Spleen (tissue), 11 donors: Measurements from ENCODE around the gene ZNF566. TPM values are rescaled to one million over a fixed set of nuclear protein-coding genes. Genes with fewer than 3 reads are reported as not detected.

Source experiments
- DNase-seq: peaks from one replicate; pipeline ENCODE4 v3.0.0-alpha.2; 2020
- H3K27ac ChIP-seq, 8 donors: fragments of 200-600 bp; sonication (generic) in 7 of 8; 1 replicate in 4 of 8; 2 replicates in 4 of 8; pipeline versions ENCODE4 v1.5.0 to v1.8.0; 2016 to 2021; ENCODE audit warnings: inconsistent platforms in 4 of 8, mild to moderate bottlenecking in 4 of 8, moderate library complexity in 1 of 8
- H3K27me3 ChIP-seq, 7 donors: fragments of 200-600 bp; sonication (generic) in 6 of 7; replicated peaks in 1 of 7; 1 replicate in 4 of 7; 2 replicates in 3 of 7; pipeline versions ENCODE4 v1.5.0 to v1.8.0; 2016 to 2021; ENCODE audit warnings: inconsistent platforms in 3 of 7, mild to moderate bottlenecking in 1 of 7
- H3K36me3 ChIP-seq, 6 donors: fragments of 200-600 bp; sonication (generic) in 5 of 6; 1 replicate in 4 of 6; 2 replicates in 2 of 6; pipeline versions ENCODE4 v1.5.0 to v1.8.0; 2016 to 2021; ENCODE audit warnings: inconsistent platforms in 2 of 6
- H3K4me1 ChIP-seq, 6 donors: fragments of 200-600 bp; sonication (generic) in 5 of 6; 1 replicate in 3 of 6; 2 replicates in 3 of 6; pipeline versions ENCODE4 v1.5.0 to v1.8.0; 2016 to 2021; ENCODE audit warnings: inconsistent platforms in 3 of 6
- H3K4me3 ChIP-seq, 8 donors: fragments of 200-600 bp; sonication (generic) in 7 of 8; 1 replicate in 4 of 8; 2 replicates in 4 of 8; pipeline versions ENCODE4 v1.5.0 to v1.8.0; 2016 to 2021; ENCODE audit warnings: inconsistent platforms in 4 of 8, mild to moderate bottlenecking in 4 of 8, moderate library complexity in 2 of 8
- H3K9me3 ChIP-seq, 8 donors: fragments of 200-600 bp; sonication (generic) in 7 of 8; 1 replicate in 4 of 8; 2 replicates in 4 of 8; pipeline versions ENCODE4 v1.5.0 to v1.8.0; 2016 to 2021; ENCODE audit warnings: inconsistent platforms in 4 of 8
- POLR2A ChIP-seq, 3 donors: fragments of 450-650 bp; IDR thresholded peaks; one replicate each; pipeline ENCODE4 v1.5.1; 2017; ENCODE audit warnings: antibody characterized with exemption in 3 of 3, mild to moderate bottlenecking in 1 of 3
- POLR2AphosphoS5 ChIP-seq, 3 donors: sonication (generic); formaldehyde crosslinking; IDR thresholded peaks; one replicate each; pipeline ENCODE4 v1.5.1; 2017; ENCODE audit warnings: antibody characterized with exemption in 3 of 3
- WGBS, 5 donors: extraction: QIAGEN DNeasy Blood & Tissue Kit in 3 of 5; methylation state at CpG; one replicate each; pipeline versions ENCODE4 v1.1.5 to v1.1.7; 2013 to 2018; 5-methylcytosine and 5-hydroxymethylcytosine counted together
- intact Hi-C: fragments of 100-400 bp; cut with DNase I; formaldehyde crosslinking; loops from one replicate; pipeline ENCODE4 v1.15.0; 2023; ENCODE audit warnings: low total_unique reads
- polyA plus RNA-seq, 3 donors: library from polyadenylated mRNA; stranded (reverse); fragments of 200-250 nt; gene quantifications; one replicate each; pipeline ENCODE4 v1.2.1, GENCODE V29; 2013
- total RNA-seq, 7 donors: library from RNA; depleted of rRNA in 3 of 7; stranded (reverse); fragments of >200 nt in 3 of 7; fragmentation: NEBNext Ultra II Directional in 4 of 7; extraction: Animal tissue kit (Norgen Biotek cat#: 25700) in 4 of 7; gene quantifications; one replicate each; pipeline versions ENCODE4 v1.1.0 to v1.2.1, GENCODE V29; 2016 to 2021
- TF ChIP-seq, protein P1 (sequence below), 11 experiments: fragments of 200-600 bp in 7 of 11; fragments of 450-650 bp in 4 of 11; sonication (generic) in 4 of 11; IDR thresholded peaks in 8 of 11; conservative IDR thresholded peaks in 3 of 11; 1 replicate in 7 of 11; 2 replicates in 4 of 11; pipeline versions ENCODE4 v1.4.0 to v1.8.0; 2016 to 2021; ENCODE audit warnings: antibody characterized with exemption in 11 of 11, inconsistent platforms in 4 of 11, mild to moderate bottlenecking in 1 of 11
- donor health status: healthy with polysubstance abuse.
- donor health status: DM: no; HTN: no; CAD: no; lungs with moderate emphysema.
- donor health status: DM: no; HTN: no; CAD: no.
- donor health status: Bipolar disorder and iron deficiency.
- donor health status: healthy.
- donor health status: DM: no; HTN: no; CAD: no.
- donor health status: DM: yes; HTN: yes; CAD: no.

Gene ZNF566
- total and polyA plus RNA-seq, 10 donors = 6.6 to 24.8 (median 15.2) TPM

DNA sequence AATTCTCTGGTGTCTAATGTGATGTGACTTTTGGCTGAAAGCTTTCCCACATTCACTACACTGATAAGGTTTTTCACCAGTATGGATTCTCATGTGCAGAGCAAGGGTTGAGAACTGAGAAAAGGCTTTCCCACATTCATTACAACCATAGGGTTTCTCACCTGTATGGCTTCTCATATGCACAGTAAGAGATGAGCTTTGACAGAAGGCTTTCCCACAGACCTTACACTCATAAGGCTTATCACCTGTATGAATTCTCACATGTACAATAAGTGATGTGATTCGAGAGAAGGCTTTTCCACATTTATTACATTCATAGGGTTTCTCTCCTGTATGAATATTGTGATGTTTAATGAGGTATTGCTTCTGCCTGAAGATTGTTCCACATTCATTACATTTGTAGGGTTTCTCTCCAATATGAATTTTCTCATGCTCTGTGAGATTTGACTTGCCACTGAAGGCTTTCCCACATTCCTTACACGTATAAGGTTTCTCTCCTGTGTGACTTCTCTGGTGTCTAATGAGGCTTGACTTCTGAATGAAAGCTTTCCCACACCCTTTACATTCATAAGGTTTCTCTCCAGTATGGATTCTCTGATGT, 24.8 kb upstream of the ZNF566 start:
- H3K4me1 ChIP-seq = no peaks in the 10 kb centered on the region
- H3K27me3 ChIP-seq = no peaks in the 10 kb centered on the region
- H3K27ac ChIP-seq = no peak overlapping the region
- H3K9me3 ChIP-seq = peaks cover 66 to 100% (median 100%) of the 10 kb centered on the region in 8 donors
- DNase-seq = no peak
- peaks cover 42 to 82% (median 59%) of the 10 kb centered on the region in 6 donors for H3K36me3 ChIP-seq
- WGBS, 5 donors = 91 to 97% (median 96%) methylated on average over 2 of the region's 2 CpGs
- no peak overlapping the region for H3K4me3 ChIP-seq
- TF ChIP-seq POLR2AphosphoS5 (IDR thresholded peaks at IDR 0.05) (no peak), POLR2A (IDR thresholded peaks at IDR 0.05) (no peak)
- intact Hi-C loops = no loop called here

DNA sequence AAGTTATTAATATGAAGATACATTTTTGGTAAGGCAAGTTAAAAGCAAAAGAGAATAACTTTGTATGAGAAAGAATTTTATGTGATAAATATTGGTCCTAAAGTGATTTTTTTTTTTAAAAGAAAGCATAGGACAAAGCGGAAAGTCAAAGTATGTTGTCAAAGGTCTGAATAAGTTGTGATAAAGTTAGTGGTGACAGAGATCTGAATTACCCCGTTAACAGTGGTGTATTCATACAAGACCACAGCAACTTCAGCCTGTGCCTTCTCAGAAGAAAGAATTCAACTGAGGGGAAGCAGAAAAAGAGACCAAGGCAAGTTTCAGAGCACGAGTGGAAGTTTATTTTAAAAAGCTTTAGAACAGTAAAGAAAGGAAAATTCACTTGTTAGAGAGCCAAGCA, 19.0 kb upstream of the ZNF566 start:
- intact Hi-C loops = no loop called here
- WGBS, 5 donors = 81 to 93% (median 90%) methylated on average over 3 of the region's 3 CpGs
- Histone ChIP-seq H3K27ac (no peak overlapping the region), H3K36me3 (peaks cover 0 to 24% (median 2%) of the 10 kb centered on the region in 6 donors), H3K27me3 (no peaks in the 10 kb centered on the region), H3K9me3 (peaks cover 39 to 100% (median 100%) of the 10 kb centered on the region in 8 donors), H3K4me3 (no peak overlapping the region), H3K4me1 (no peaks in the 10 kb centered on the region)
- no peak for DNase-seq
- TF ChIP-seq POLR2AphosphoS5 (IDR thresholded peaks at IDR 0.05) (no peak), POLR2A (IDR thresholded peaks at IDR 0.05) (no peak)
- TF ChIP-seq, protein P1, sequence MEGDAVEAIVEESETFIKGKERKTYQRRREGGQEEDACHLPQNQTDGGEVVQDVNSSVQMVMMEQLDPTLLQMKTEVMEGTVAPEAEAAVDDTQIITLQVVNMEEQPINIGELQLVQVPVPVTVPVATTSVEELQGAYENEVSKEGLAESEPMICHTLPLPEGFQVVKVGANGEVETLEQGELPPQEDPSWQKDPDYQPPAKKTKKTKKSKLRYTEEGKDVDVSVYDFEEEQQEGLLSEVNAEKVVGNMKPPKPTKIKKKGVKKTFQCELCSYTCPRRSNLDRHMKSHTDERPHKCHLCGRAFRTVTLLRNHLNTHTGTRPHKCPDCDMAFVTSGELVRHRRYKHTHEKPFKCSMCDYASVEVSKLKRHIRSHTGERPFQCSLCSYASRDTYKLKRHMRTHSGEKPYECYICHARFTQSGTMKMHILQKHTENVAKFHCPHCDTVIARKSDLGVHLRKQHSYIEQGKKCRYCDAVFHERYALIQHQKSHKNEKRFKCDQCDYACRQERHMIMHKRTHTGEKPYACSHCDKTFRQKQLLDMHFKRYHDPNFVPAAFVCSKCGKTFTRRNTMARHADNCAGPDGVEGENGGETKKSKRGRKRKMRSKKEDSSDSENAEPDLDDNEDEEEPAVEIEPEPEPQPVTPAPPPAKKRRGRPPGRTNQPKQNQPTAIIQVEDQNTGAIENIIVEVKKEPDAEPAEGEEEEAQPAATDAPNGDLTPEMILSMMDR (IDR thresholded peaks at IDR 0.05 in 8 of 11, conservative IDR thresholded peaks at IDR 0.05 in 3 of 11) = no peak

DNA sequence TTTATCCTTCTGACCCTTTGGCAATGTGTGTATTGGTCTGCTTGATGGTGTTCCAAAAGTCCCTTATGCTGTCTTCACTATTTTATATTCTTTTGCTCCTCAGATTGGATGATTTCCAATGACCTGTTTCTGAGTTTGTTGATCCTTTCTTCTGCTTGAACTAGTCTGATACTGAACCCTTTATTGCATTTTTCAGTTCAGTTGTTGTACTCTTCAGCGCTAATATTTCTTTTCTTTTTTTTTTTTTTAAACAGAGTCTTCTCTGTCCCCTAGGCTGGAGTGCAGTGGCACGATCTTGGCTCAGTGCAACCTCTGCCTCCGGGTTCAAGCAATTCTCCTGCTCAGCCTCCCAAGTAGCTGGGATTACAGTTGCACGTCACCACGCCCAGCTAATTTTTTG, 12.6 kb upstream of the ZNF566 start:
- no peaks in the 10 kb centered on the region for H3K36me3 ChIP-seq
- H3K9me3 ChIP-seq = peaks cover 19 to 100% (median 100%) of the 10 kb centered on the region in 8 donors
- H3K4me1 ChIP-seq = no peaks in the 10 kb centered on the region
- 90 to 97% (median 94%) methylated on average over 5 of the region's 5 CpGs for WGBS, 5 donors
- no peaks in the 10 kb centered on the region for H3K27me3 ChIP-seq
- intact Hi-C loops = no loop called here
- H3K4me3 ChIP-seq = no peak overlapping the region
- DNase-seq = no peak
- H3K27ac ChIP-seq = no peak overlapping the region
- TF ChIP-seq POLR2A (IDR thresholded peaks at IDR 0.05) (no peak), POLR2AphosphoS5 (IDR thresholded peaks at IDR 0.05) (no peak)
- TF ChIP-seq, protein P1 (IDR thresholded peaks at IDR 0.05 in 8 of 11, conservative IDR thresholded peaks at IDR 0.05 in 3 of 11) = no peak

DNA sequence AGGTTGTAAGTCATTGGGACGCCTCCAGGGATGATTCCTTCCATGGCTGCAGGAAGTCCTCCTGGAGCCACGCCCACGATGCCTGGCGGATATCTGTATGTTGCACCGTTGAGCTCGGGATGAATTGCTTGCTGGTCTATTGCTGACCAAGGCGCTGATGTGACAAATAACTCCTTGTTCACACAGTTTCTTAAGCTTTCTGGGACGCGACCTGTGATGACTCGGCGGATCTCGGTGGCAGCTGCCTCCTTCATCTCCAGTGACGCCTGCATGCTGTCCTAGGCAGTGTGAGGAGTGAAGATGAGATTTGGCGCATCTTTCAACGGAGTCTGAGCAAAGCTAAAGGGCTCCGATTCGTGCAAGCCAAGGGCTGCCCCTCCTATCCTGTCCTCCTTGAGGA, 7.6 kb upstream of the ZNF566 start:
- Histone ChIP-seq H3K4me1 (no peaks in the 10 kb centered on the region), H3K27me3 (no peaks in the 10 kb centered on the region), H3K4me3 (no peak overlapping the region), H3K9me3 (peaks cover 10 to 85% (median 68%) of the 10 kb centered on the region in 8 donors), H3K36me3 (no peaks in the 10 kb centered on the region), H3K27ac (no peak overlapping the region)
- DNase-seq = no peak
- intact Hi-C loops = no loop called here
- TF ChIP-seq POLR2AphosphoS5 (IDR thresholded peaks at IDR 0.05) (no peak), POLR2A (IDR thresholded peaks at IDR 0.05) (no peak)
- TF ChIP-seq, protein P1 (IDR thresholded peaks at IDR 0.05 in 8 of 11, conservative IDR thresholded peaks at IDR 0.05 in 3 of 11) = no peak
- WGBS, 5 donors = 90 to 91% (median 90%) methylated on average over 14 to 17 of the region's 17 CpGs
